Keratinocyte (primary cell): ENCODE data around the gene EXOC6B.

Experiments
- EZH2 ChIP-seq: IDR thresholded peaks from one replicate; pipeline ENCODE4 v1.6.1; 2012; ENCODE audit warnings: inconsistent platforms, mild to moderate bottlenecking, low read length, moderate library complexity
- TF ChIP-seq, protein P1 (sequence below), 3 experiments: IDR thresholded peaks in 1 of 3; conservative IDR thresholded peaks in 1 of 3; optimal IDR thresholded peaks in 1 of 3; 2 replicates in 2 of 3; 3 replicates in 1 of 3; pipeline versions ENCODE3 to v1.5.1; 2011; ENCODE audit warnings: low read length in 3 of 3, mild to moderate bottlenecking in 3 of 3, moderate library complexity in 2 of 3, control low read depth in 1 of 3, inconsistent platforms in 1 of 3; ENCODE audit not compliant: insufficient read depth in 2 of 3; ENCODE audit errors: extremely low read depth in 1 of 3

- TF ChIP-seq, protein P1, sequence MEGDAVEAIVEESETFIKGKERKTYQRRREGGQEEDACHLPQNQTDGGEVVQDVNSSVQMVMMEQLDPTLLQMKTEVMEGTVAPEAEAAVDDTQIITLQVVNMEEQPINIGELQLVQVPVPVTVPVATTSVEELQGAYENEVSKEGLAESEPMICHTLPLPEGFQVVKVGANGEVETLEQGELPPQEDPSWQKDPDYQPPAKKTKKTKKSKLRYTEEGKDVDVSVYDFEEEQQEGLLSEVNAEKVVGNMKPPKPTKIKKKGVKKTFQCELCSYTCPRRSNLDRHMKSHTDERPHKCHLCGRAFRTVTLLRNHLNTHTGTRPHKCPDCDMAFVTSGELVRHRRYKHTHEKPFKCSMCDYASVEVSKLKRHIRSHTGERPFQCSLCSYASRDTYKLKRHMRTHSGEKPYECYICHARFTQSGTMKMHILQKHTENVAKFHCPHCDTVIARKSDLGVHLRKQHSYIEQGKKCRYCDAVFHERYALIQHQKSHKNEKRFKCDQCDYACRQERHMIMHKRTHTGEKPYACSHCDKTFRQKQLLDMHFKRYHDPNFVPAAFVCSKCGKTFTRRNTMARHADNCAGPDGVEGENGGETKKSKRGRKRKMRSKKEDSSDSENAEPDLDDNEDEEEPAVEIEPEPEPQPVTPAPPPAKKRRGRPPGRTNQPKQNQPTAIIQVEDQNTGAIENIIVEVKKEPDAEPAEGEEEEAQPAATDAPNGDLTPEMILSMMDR (optimal IDR thresholded peaks at IDR 0.05 in 1 of 3, IDR thresholded peaks at IDR 0.05 in 1 of 3, conservative IDR thresholded peaks at IDR 0.05 in 1 of 3; ENCODE audit: extremely low read depth in 1 of 3, insufficient read depth in 2 of 3, low read length in 3 of 3), result no peak
- TF ChIP-seq EZH2, result no peak
These were observed 130.9 kb downstream of the EXOC6B start for GRCh38 chr2:72694715-72695496.
